HG03442 (cell line): ENCODE data around the gene ABCA8.

ENCODE experiments used
- ATAC-seq: cut with Tn5 transposase; IDR thresholded peaks from one replicate; pipeline ENCODE4 v1.9.1; 2021; ENCODE audit warnings: mild to moderate bottlenecking, moderate library complexity; ENCODE audit not compliant: unreplicated experiment

Gene ABCA8

DNA sequence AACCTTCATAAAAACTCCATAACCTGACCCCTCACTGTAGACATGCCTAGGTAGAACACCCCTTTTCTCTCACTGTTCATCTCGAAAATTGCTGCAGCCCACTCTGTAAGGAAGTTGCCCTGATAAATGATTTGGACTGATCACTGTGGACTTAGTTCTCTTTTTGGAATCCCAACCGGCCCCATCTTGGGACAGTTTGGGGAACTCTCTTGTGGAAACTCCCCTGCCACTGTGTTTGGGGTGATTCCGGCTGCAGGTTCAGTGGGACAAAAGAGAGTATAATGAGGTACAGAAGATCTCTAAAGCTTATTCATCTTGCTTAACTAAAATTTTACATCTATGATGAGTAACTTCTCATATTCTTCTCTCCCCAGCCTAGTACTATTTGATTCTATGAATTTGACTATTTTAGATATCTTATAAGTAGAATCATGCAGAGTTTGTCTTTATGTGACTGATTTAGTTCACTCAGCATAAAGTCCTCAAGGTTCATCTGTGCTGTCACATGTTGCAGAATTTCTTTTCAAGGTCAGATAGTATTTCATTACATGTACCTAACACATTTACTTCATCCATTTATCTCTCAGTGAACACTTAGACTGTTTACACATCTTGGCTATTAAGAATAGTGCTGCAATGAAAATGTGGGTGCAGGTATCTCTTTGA lies 84.9 kb downstream of the ABCA8 start:
- ATAC-seq = no peak

- no peak for ATAC-seq
Observed at GRCh38 chr17:68868708-68869107, 86.5 kb downstream of the ABCA8 start.

- ATAC-seq = no peak
Observed at GRCh38 chr17:68867759-68868516, 87.3 kb downstream of the ABCA8 start.

GRCh38 chr17:68865584-68865983 lies 89.6 kb downstream of the ABCA8 start:
- ATAC-seq = no peak

DNA sequence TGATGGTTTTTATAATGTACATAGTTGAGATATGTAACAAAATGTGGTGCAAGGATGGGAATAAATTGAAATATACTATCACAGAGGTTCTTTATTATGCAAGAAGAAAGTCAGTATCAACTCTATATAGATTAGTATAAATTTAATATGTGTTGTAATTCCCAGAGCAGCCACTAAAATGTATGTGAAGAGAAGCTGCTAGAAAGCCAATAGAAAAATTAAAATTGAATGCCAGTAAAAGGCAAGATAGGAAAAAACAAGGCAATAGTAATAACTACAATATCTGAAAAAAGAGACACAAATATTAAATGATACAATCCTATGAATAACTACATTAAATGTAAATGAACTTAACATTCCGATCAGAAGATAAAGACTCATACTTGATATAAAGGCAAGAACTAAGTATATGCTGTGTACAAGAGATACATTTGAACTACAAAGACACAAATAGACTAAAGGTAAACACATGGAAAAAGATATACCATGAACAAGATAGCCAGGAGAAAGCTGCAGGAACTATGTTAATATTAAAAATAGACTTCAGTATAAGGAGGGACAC lies 92.0 kb downstream of the ABCA8 start:
- ATAC-seq = no peak

GRCh38 chr17:68861602-68862001 lies 93.6 kb downstream of the ABCA8 start:
- no peak for ATAC-seq

DNA sequence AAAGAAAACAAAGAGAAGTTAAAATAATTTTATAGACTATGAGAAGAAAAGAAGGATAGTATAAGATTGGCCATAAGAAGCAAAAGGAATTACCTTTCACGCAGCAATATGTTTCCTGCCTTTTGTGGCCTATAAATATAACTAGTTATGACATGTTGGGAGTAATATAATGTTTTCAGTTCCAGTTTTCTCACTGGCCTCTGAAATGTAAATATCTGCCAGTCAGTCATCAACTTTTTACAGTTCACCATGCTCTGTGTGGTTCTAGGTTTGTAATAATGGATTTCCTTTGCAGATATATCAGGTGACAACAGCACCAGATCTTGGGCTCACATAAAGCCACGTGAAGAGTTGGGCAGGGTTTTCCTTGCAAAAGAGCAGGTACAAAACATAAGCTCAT lies 94.3 kb downstream of the ABCA8 start:
- no peak for ATAC-seq

DNA sequence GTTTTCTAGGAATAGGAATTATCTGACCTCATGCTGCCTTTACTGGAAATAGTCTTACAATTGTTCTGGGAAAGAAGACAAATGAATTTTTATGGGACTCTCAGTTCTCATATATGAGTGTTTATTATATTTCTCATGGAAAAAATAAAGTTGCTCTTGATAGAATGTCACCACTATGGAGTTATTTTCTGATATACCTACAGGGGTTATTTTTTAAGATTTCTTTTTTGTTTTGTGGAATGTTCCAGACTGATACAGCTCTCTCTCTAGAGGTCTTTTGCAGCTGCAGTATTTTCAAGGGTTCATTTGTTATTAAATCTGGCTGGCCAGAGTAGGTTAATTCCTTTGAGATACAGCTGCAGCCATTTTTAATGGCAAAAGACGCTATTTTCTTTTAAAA lies 100.7 kb downstream of the ABCA8 start:
- ATAC-seq = no peak

GRCh38 chr17:68853439-68853838 lies 101.8 kb downstream of the ABCA8 start:
- no peak for ATAC-seq

DNA sequence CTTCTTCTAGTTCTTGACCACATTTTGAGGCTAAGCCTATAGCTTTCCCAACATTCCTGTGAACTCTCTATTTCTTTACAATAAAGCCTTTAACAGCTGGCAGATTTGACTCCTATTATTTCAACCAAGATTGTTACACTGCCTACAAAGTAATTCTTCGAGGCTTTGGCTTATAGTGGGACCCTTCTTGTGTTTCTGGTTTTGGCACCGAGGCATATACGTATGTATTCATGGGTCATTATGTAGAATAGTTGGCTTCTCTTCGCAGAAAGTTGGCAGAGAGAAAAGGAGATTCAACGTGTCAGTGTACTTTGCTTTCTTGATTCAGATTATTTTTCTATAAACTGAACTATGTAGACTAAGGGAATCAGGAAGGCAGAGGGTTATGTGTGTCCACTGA lies 102.2 kb downstream of the ABCA8 start:
- ATAC-seq = no peak

DNA sequence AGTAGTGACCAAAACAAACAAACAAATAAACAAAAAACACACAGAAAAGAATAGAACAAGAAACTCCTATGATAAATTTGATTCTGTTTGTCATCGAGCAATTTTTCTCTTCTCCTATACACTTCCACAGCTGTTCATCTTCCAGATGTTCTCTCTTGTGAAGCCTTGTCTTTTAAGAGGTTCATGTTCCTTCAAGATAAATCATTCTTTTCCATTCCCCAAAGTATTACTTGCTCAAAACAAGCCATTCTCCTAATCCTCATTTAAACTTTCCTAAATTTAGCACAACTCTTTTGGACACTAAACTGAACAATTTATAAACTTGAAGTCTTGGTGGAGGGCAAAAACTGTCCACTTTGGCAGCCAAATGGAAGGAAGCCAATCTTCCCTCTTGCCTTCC lies 103.3 kb downstream of the ABCA8 start:
- ATAC-seq = no peak

- no peak for ATAC-seq
Observed at GRCh38 chr17:68850749-68851510, 104.3 kb downstream of the ABCA8 start.

GRCh38 chr17:68849673-68850610 lies 105.2 kb downstream of the ABCA8 start:
- ATAC-seq = no peak

DNA sequence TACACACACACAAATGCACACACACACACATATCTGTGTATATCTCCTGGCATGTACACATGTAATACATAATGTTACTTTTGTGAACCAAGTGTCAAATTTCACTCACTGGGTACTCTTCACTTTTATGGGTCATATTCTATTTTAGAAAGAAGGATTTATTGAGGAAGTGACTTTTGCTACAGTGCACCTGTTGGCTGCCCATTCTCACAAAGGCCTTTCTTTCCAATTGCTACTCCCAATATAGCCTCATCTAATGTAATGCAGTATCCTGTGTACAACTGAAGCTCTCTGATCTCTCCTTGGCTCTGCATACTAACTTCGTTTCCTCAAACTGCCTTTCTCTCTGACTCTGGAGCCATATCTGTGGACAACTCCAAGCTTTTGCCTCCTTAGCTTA lies 107.5 kb downstream of the ABCA8 start:
- no peak for ATAC-seq

GRCh38 chr17:68843522-68843921 lies 111.7 kb downstream of the ABCA8 start:
- no peak for ATAC-seq

- no peak for ATAC-seq
Observed at GRCh38 chr17:68840073-68840472, 115.1 kb downstream of the ABCA8 start.

DNA sequence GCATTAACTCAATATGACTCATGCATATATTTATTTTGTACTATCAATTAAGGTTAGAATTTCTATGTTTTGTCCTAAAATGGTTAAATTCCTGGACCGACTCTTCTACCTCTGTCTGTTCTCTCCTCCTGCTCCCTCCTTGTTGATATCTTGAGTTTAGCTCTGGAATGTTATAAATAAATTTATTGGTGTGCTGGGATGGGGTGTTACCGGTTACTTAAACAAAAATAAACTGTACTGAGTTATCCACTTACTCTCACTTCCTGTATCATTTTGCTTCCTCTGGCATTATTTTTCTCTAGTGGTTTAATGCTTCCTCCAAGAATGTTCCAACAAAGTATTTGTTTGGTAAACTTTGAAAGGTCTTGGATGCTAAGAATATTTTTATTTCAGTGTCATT lies 120.1 kb downstream of the ABCA8 start:
- no peak for ATAC-seq

DNA sequence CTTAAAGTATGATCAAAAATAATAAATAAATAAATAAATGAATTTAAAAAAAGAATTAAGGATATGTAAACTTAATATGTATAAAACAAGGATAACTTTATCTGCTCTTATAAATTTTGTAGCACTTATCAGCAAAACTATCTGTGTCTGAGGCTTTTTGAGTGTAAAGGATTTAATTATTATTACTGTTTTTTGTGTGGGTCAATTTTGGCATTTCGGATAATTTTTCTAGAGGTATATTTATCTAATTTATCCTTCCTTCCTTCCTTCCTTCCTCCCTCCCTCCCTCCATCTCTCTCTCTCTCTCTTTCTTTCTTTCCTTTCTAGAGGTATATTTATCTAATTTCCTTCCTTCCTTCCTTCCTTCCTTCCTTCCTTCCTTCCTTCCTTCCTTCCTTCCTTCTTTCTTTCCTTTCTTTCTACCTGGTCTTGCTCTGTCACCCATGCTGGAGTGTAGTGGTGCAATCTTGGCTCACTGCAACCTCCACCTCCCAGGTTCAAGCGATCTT lies 120.8 kb downstream of the ABCA8 start:
- ATAC-seq = no peak

GRCh38 chr17:68832109-68832802 lies 122.9 kb downstream of the ABCA8 start:
- ATAC-seq = no peak

DNA sequence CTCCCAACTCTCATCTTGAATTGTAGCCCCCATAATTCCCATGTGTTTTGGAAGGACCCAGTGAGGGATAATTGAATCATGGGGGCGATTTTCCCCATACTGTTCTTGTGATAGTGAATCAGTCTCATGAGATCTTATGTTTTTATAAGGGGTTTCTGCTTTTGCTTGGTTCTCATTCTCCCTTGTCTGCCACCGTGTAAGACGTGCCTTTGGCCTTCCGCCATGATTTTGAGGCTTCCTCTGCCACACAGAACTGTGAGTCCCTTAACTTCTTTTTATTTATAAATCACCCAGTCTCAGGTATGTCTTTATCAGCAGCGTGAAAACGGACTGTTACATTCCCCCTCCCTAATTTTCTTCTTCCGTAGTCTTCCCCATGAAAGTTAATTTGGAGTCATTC lies 124.0 kb downstream of the ABCA8 start:
- no peak for ATAC-seq
